DND-41 (cell line): ENCODE results near the gene CHERP.
A peak's percentile ranks its signal among the peaks of the same experiment; 100 is the strongest.
"Not testable (repeated sequence)": the region's sequence is repeated elsewhere in the genome, so short reads cannot be mapped to it uniquely, and the experiment has no call there.

Experiments
- ATAC-seq: fragments of 200-7000 bp; cut with Tn5 transposase; 3 replicates; pipeline ENCODE4 v1.9.1; 2021; ENCODE audit warnings: low read depth; ENCODE audit not compliant: insufficient read depth
- DNase-seq: peaks from one replicate; pipeline ENCODE4 v3.0.0-alpha.2; 2020
- H2AFZ ChIP-seq: 2 replicates; pipeline ENCODE4 v1.6.0; 2012; ENCODE audit warnings: low read depth, low read length
- H3K27ac ChIP-seq: 2 replicates; pipeline ENCODE4 v1.5.1; 2012; ENCODE audit warnings: low read length, inconsistent platforms
- H3K27me3 ChIP-seq: fragments of 200-600 bp; sonication (generic); 2 replicates; pipeline ENCODE4 v1.6.0; 2012; ENCODE audit warnings: low read length, mild to moderate bottlenecking, inconsistent platforms; ENCODE audit not compliant: insufficient read depth, poor library complexity
- H3K36me3 ChIP-seq: 2 replicates; pipeline ENCODE4 v1.5.1; 2012; ENCODE audit warnings: low read length, inconsistent platforms; ENCODE audit not compliant: insufficient read depth
- H3K4me1 ChIP-seq: 2 replicates; pipeline ENCODE4 v1.5.1; 2012; ENCODE audit warnings: mild to moderate bottlenecking, low read length; ENCODE audit not compliant: insufficient read depth
- H3K4me2 ChIP-seq: 2 replicates; pipeline ENCODE4 v1.6.0; 2012; ENCODE audit warnings: mild to moderate bottlenecking, moderate library complexity, low read length, inconsistent platforms; ENCODE audit not compliant: insufficient read depth
- H3K4me3 ChIP-seq, 2 experiments: fragments of 200-600 bp in 1 of 2; shearing (Covaris generic) in 1 of 2; 2 replicates each; pipeline ENCODE4 v1.5.1; 2012 to 2016; ENCODE audit warnings: inconsistent platforms in 2 of 2, low read length in 2 of 2, mild to moderate bottlenecking in 2 of 2, low read depth in 1 of 2, moderate library complexity in 1 of 2
- H3K79me2 ChIP-seq: 2 replicates; pipeline ENCODE4 v1.6.0; 2012; ENCODE audit warnings: low read length, inconsistent platforms; ENCODE audit not compliant: insufficient read depth
- H3K9ac ChIP-seq: 2 replicates; pipeline ENCODE4 v1.6.0; 2012; ENCODE audit warnings: low read depth, mild to moderate bottlenecking, inconsistent platforms, low read length, moderate library complexity
- H3K9me3 ChIP-seq: 2 replicates; pipeline ENCODE4 v1.5.1; 2012; ENCODE audit warnings: low read length, moderate library complexity, mild to moderate bottlenecking, inconsistent platforms; ENCODE audit not compliant: insufficient read depth, severe bottlenecking
- H4K20me1 ChIP-seq: 2 replicates; pipeline ENCODE4 v1.6.0; 2012; ENCODE audit warnings: low read length; ENCODE audit not compliant: insufficient read depth
- EZH2 ChIP-seq: IDR thresholded peaks from 3 replicates; pipeline ENCODE4 v1.6.1; 2012; ENCODE audit warnings: borderline replicate concordance, low read depth, mild to moderate bottlenecking, moderate library complexity, low read length, inconsistent platforms; ENCODE audit not compliant: severe bottlenecking
- TF ChIP-seq, protein P1 (sequence below): IDR thresholded peaks from 2 replicates; pipeline ENCODE4 v1.5.1; 2012; ENCODE audit warnings: borderline replicate concordance, low read length, moderate library complexity, mild to moderate bottlenecking; ENCODE audit not compliant: poor library complexity, severe bottlenecking; ENCODE audit errors: extremely low read depth

CHERP gene

DNA sequence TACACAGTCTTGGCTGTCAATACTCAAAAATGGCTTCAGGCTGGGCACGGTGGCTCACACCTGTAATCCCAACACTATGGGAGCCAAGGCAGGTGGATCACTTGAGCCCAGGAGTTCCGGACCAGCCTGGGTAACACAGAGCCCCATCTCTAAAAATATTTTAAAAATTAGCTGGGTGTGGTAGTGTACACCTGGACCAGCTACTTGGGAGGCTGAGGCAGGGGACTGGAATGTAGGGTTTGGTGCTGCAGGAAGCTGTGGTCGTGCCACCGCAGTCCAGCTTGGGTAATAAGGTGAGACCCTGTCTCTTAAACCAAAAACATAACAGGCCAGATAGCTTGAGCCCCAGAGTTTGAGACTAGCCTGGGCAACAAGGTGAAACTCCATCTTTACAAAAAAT is 6.7 kb upstream of the CHERP start:
- no peaks in the 10 kb centered on the region; the same call in 1 of the 2 replicates for H4K20me1 ChIP-seq

DNA sequence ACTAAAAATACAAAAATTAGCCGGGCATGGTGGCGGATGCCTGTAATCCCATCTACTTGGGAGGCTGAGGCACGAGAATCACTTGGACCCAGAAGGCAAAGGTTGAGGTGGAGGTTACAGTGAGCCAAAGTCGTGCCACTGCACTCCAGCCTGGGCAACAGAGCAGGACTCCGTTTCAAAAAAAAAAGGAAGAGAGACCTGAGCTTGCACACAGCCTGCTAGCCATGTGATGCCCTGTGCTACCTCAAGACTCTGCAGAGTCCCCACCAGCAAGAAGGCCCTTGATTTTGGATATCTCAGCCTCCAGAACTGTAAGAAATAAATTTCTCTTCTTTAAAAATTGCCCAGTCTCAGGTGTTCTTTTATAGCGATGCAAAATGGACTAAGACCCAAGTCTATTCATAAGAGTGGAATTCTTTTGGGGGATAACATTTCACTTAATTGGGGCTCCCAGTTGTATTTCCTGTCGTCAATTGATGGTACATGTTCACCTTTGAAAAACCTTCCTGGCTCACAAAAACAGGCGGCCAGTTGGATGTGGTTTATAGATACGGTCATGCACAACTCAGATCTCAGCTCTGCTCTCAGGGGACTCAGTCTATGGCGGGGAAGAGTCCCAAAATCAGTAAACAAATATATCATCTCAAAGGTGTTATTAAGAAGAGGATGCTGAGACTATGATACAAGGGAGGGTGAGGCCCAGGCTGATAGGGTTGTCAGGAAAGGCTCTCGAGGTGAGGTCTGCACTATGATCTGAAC is 2.4 kb upstream of the CHERP start:
- ATAC-seq = no peak
- Histone ChIP-seq H3K27me3 (no peaks in the 10 kb centered on the region), H3K9me3 (no peaks in the 10 kb centered on the region), H4K20me1 (peaks cover 22% of the 10 kb centered on the region), H3K4me3 (no peak overlapping the region), H3K36me3 (peaks cover 22% of the 10 kb centered on the region), H3K27ac (no peak overlapping the region), H3K4me2 (peak overlapping the region; percentile 43), H3K4me1 (peaks cover 36% of the 10 kb centered on the region), H2AFZ (no peak overlapping the region), H3K9ac (no peak overlapping the region; the same call in 1 of the 2 replicates), H3K79me2 (peaks cover 55% of the 10 kb centered on the region)
- DNase-seq = no peak
- TF ChIP-seq EZH2 = no peak
- TF ChIP-seq, protein P1, sequence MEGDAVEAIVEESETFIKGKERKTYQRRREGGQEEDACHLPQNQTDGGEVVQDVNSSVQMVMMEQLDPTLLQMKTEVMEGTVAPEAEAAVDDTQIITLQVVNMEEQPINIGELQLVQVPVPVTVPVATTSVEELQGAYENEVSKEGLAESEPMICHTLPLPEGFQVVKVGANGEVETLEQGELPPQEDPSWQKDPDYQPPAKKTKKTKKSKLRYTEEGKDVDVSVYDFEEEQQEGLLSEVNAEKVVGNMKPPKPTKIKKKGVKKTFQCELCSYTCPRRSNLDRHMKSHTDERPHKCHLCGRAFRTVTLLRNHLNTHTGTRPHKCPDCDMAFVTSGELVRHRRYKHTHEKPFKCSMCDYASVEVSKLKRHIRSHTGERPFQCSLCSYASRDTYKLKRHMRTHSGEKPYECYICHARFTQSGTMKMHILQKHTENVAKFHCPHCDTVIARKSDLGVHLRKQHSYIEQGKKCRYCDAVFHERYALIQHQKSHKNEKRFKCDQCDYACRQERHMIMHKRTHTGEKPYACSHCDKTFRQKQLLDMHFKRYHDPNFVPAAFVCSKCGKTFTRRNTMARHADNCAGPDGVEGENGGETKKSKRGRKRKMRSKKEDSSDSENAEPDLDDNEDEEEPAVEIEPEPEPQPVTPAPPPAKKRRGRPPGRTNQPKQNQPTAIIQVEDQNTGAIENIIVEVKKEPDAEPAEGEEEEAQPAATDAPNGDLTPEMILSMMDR = no peak

More for the DNA sequence above, 6.7 kb upstream of the CHERP start:
- Histone ChIP-seq H2AFZ (no peak overlapping the region), H3K27me3 (no peaks in the 10 kb centered on the region), H3K4me2 (no peak overlapping the region), H3K4me3 (no peak overlapping the region), H3K27ac (no peak overlapping the region), H3K9me3 (no peaks in the 10 kb centered on the region), H3K9ac (no peak overlapping the region), H3K79me2 (peaks cover 19% of the 10 kb centered on the region), H3K36me3 (peaks cover 30% of the 10 kb centered on the region), H3K4me1 (peaks cover 10% of the 10 kb centered on the region)
- ATAC-seq (no peak), DNase-seq (no peak)
- no peak for TF ChIP-seq EZH2
- TF ChIP-seq, protein P1 = no peak

DNA sequence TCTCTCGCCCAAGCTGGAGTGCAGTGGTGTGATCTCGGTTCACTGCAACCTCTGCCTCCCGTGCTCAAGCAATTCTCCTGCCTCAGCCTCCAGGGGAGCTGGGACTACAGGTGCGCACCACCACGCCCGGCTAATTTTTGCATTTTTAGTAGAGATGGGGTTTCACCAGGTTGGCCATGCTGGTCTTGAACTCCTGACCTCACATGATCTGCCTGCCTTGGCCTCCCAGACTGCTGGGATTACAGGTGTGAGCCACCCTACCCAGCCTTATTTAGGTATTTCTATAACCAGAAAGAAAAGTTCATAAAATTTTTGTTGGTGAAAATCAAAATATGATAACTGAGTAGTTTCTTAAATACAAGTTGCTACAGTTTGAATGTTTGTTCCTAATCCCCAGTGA is 1.5 kb upstream of the CHERP start:
- H3K27ac ChIP-seq = peak overlapping the region; percentile 93
- peak overlapping the region; percentile 86 for H3K9ac ChIP-seq
- ATAC-seq, H2AFZ ChIP-seq, H3K9me3 ChIP-seq, DNase-seq, H3K27me3 ChIP-seq: not testable (repeated sequence)
- H4K20me1 ChIP-seq = peaks cover 27% of the 10 kb centered on the region
- H3K36me3 ChIP-seq = peaks cover 29% of the 10 kb centered on the region
- H3K4me2 ChIP-seq = peak overlapping the region; percentile 73
- H3K79me2 ChIP-seq = peaks cover 63% of the 10 kb centered on the region
- peak overlapping the region in 1 of 2 experiments; percentile 85; a peak in 2 of 4 replicates for H3K4me3 ChIP-seq
- peaks cover 39% of the 10 kb centered on the region for H3K4me1 ChIP-seq

DNA sequence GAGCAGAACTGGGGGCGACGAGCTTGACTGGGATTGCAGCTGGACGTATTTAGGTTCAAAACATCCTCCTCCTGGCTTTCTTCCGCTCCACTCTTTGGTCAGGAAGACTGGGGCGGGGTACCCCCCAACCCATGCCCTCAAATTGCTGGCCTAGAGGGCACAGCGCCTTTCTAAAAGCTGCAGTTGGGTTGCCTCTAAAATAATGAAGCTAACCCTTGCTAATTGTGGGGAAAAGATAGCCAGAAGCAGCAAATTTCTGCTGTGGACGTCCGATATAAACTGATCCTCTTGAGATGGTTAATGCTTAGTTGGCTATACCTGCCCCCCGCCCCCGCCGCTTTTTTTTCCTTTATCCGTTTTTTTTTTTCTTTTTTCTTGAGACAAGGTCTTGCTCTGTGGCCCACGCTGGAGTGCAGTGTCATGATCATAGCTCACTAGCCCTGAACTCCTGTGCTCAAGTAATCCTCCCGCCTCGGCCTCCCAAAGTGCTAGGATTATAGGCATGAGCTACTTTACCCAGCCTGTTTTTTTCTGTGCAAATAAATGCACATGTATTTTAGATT is 754 bp upstream of the CHERP start:
- TF ChIP-seq EZH2 = no peak
- TF ChIP-seq, protein P1 = no peak
- Histone ChIP-seq H3K27ac (peak overlapping the region; percentile 93), H2AFZ (peak overlapping the region; percentile 82), H3K4me1 (peaks cover 39% of the 10 kb centered on the region), H4K20me1 (peaks cover 33% of the 10 kb centered on the region), H3K9me3 (no peaks in the 10 kb centered on the region), H3K4me2 (peak overlapping the region; percentile 73), H3K79me2 (peaks cover 70% of the 10 kb centered on the region), H3K9ac (peak overlapping the region; percentile 86), H3K27me3 (no peaks in the 10 kb centered on the region), H3K4me3 (peak overlapping the region; percentile 85 to 97), H3K36me3 (peaks cover 34% of the 10 kb centered on the region)
- DNase-seq = peak; percentile 23
- ATAC-seq = peak; percentile 0; the same call in 1 of the 3 replicates
